Mucosa of descending colon (tissue), 3 donors: ENCODE measurements around the gene PPFIA1. TPM values are rescaled to one million over a fixed set of nuclear protein-coding genes. Genes with fewer than 3 reads are reported as not detected.

Experiments
- ATAC-seq: fragments of 200-7000 bp; cut with Tn5 transposase; one replicate; pipeline ENCODE4 v1.9.1; 2020; ENCODE audit warnings: mild to moderate bottlenecking, moderate library complexity
- DNase-seq, 3 donors: peaks; one replicate each; pipeline ENCODE4 v3.0.0-alpha.2; 2020
- H3K36me3 ChIP-seq: fragments of 200-600 bp; one replicate; pipeline ENCODE4 v1.8.0; 2021; ENCODE audit warnings: low read depth, mild to moderate bottlenecking
- H3K4me1 ChIP-seq: fragments of 200-600 bp; one replicate; pipeline ENCODE4 v1.8.0; 2021; ENCODE audit warnings: low read depth, mild to moderate bottlenecking
- H3K4me3 ChIP-seq: fragments of 200-600 bp; one replicate; pipeline ENCODE4 v1.8.0; 2021; ENCODE audit warnings: mild to moderate bottlenecking
- H3K9me3 ChIP-seq: fragments of 200-600 bp; one replicate; pipeline ENCODE4 v1.8.0; 2021; ENCODE audit warnings: mild to moderate bottlenecking
- CTCF ChIP-seq: fragments of 200-600 bp; IDR thresholded peaks from one replicate; pipeline ENCODE4 v1.8.0; 2022; ENCODE audit warnings: antibody characterized with exemption, mild to moderate bottlenecking
- intact Hi-C, 2 donors: fragments of 100-400 bp; cut with DNase I in 1 of 2; cut with micrococcal nuclease in 1 of 2; formaldehyde crosslinking; loops; one replicate each; pipeline versions ENCODE4 v1.11.0 to v1.11.1; 2022; cut with DNase I, micrococcal nuclease
- total RNA-seq, 3 donors: library from RNA; stranded (reverse); fragmentation: NEBNext Ultra II Directional in 2 of 3; extraction: Animal tissue kit (Norgen Biotek cat#: 25700) in 2 of 3; gene quantifications; one replicate each; pipeline versions ENCODE4 v1.2.1 to v1.2.4, GENCODE V29; 2021 to 2023
- donor health status: DM: no; HTN: no; CAD: no; lungs with moderate emphysema.
- donor health status: DM: no; HTN: no; CAD: no.
- donor health status: DM: no; HTN: yes; CAD: no.

Gene PPFIA1
- total RNA-seq, 3 donors from 2014 or later = 58.5 to 65.7 (median 65.0) TPM

DNA sequence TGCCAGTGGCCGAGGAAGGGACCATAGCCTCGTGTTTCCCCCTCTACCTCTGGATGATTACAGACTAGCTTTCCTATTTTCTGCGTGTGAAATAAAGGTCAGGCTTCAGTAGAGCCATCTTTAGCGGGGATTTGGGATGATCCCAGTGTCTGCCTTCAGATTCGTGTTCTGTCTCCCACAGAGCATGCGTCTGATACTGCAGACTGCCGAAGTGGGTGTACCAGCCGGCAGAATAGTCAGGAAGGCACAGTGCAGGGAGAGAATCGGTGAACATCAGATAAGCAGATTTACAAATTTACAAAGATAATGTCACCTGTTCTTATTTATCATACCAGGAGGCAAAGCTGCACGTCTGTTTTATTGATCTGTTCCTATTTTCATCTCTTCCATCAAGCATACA, 138.9 kb downstream of the PPFIA1 start:
- Histone ChIP-seq H3K36me3 (peaks cover 14% of the 10 kb centered on the region), H3K4me1 (no peaks in the 10 kb centered on the region), H3K4me3 (no peak overlapping the region), H3K9me3 (no peaks in the 10 kb centered on the region)
- no peak for TF ChIP-seq CTCF
- intact Hi-C loops = no loop called here
- no peak for ATAC-seq
- DNase-seq = no peak

- Histone ChIP-seq H3K4me3 (no peak overlapping the region), H3K9me3 (no peaks in the 10 kb centered on the region), H3K4me1 (no peaks in the 10 kb centered on the region), H3K36me3 (peaks cover 14% of the 10 kb centered on the region)
- TF ChIP-seq CTCF = no peak
- ATAC-seq = no peak
- intact Hi-C loops = no loop called here
- DNase-seq = no peak
Observed at GRCh38 chr11:70409871-70410270, 139.4 kb downstream of the PPFIA1 start.

- Histone ChIP-seq H3K4me1 (no peaks in the 10 kb centered on the region), H3K36me3 (peaks cover 14% of the 10 kb centered on the region), H3K9me3 (no peaks in the 10 kb centered on the region), H3K4me3 (no peak overlapping the region)
- intact Hi-C loops = no loop called here
- TF ChIP-seq CTCF = no peak
- no peak for ATAC-seq
- no peak for DNase-seq
Observed at GRCh38 chr11:70410276-70411205, 140.1 kb downstream of the PPFIA1 start.

GRCh38 chr11:70411713-70412452, 141.4 kb downstream of the PPFIA1 start:
- peaks cover 14% of the 10 kb centered on the region for H3K36me3 ChIP-seq
- H3K4me1 ChIP-seq = no peaks in the 10 kb centered on the region
- intact Hi-C loops = no loop called here
- DNase-seq (no peak), ATAC-seq (no peak)
- no peaks in the 10 kb centered on the region for H3K9me3 ChIP-seq
- TF ChIP-seq CTCF = no peak
- no peak overlapping the region for H3K4me3 ChIP-seq

DNA sequence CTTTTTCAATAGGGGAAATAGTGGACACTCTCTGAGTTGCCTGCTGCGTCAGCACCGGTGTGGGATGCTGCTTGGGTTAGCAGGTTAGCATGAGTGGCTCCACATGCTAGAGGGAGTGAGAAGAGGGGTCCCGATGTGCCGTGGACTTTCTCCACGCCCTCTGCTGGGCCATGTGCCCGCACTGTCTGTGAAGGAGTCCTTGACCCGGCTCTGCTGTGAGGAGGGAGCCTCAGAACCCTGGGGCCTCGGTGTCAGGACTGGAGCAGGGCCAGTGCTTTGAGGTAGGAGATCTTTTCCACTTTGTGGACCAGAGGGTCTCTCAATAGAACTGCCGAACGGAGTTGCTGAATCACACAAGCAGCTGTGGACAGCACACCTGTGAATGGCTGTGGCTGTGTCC, 142.7 kb downstream of the PPFIA1 start:
- intact Hi-C loops = no loop called here
- TF ChIP-seq CTCF = no peak
- H3K4me1 ChIP-seq = no peaks in the 10 kb centered on the region
- H3K4me3 ChIP-seq = no peak overlapping the region
- DNase-seq = no peak
- ATAC-seq = no peak
- peaks cover 12% of the 10 kb centered on the region for H3K36me3 ChIP-seq
- H3K9me3 ChIP-seq = no peaks in the 10 kb centered on the region
